ENCODE data around the gene CRHR1.

GRCh38 chr17:45789874-45790273 is 5.8 kb downstream of the CRHR1 start:
- TF ChIP-seq TAF1 (IDR thresholded peaks at IDR 0.05; ENCODE audit: low read depth) = no peak
- TF ChIP-seq EP300 (IDR thresholded peaks at IDR 0.05; ENCODE audit: borderline replicate concordance) = no peak
- no peak for TF ChIP-seq CREB1 (IDR thresholded peaks at IDR 0.05; ENCODE audit: low read depth)
- no peak for TF ChIP-seq RAD21 (IDR thresholded peaks at IDR 0.05; ENCODE audit: low read depth)
- no peak for TF ChIP-seq FOXM1 (IDR thresholded peaks at IDR 0.05; ENCODE audit: borderline replicate concordance, low read depth)
- TF ChIP-seq MAX (IDR thresholded peaks at IDR 0.05) = no peak
- no peak for TF ChIP-seq TEAD4 (IDR thresholded peaks at IDR 0.05)
- TF ChIP-seq YY1 (IDR thresholded peaks at IDR 0.05; ENCODE audit: low read depth) = no peak
- no peak for TF ChIP-seq ZBTB7A (IDR thresholded peaks at IDR 0.05; ENCODE audit: low read depth)
- no peak for TF ChIP-seq REST (IDR thresholded peaks at IDR 0.05; ENCODE audit: low read depth)
- no peak for TF ChIP-seq NFIC (IDR thresholded peaks at IDR 0.05)
- no peak for TF ChIP-seq EGR1 (IDR thresholded peaks at IDR 0.05)
- TF ChIP-seq CEBPB (IDR thresholded peaks at IDR 0.05) = no peak
- TF ChIP-seq TCF12 (IDR thresholded peaks at IDR 0.05; ENCODE audit: low read depth) = no peak

Data from Ishikawa (cell line).